ENCODE data around the gene ANGPTL4. TPM values are rescaled to one million over a fixed set of nuclear protein-coding genes. Genes with fewer than 3 reads are reported as not detected.
"Not testable (repeated sequence)": the region's sequence is repeated elsewhere in the genome, so short reads cannot be mapped to it uniquely, and the experiment has no call there.

ANGPTL4 gene
- total and polyA plus RNA-seq, 4 donors, result 10.1 to 45.1 (median 29.7) TPM

DNA sequence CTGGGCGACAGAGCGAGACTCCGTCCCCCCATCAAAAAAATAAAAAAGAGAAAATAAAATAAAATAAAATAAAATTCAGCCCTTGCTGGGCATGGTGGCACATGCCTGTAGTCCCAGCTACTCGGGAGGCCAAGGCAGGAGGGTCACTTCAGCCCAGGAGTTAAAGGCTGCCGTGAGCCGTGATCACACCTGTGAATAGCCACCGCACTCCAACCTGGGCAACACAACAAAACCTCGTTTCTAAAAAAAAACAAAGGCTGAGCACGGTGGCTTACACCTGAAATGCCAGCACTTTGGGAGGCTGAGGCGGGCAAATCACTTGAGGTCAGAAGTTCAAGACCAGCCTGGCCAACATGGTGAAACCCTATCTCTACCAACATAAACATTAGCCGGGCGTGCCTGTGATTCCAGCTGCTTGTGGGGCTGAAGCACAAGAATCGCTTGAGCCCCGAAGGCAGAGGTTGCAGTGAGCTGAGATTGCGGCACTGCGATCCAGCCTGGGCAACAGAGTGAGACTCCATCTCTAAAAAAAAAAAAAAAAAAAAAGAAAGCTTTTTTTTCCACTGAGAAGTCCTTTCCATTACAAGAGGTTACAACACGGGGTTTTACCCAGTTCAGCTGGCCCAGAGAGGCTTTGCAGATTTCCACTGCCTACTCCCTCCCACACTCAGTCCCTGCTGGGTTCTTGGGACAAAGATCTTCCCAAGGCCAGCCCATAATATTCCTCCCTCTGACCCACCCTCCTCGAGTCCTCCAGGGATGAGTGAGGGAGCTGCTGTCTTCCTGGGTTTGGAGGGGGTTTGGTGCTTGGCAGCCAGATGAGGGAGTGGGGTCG, 6.4 kb downstream of the ANGPTL4 start:
- no peak overlapping the region for H3K27ac ChIP-seq (ENCODE audit: low read depth in 1 of 2, low read length in 2 of 2)
- peak; percentile 56 for ATAC-seq (ENCODE audit: low FRiP score)

DNA sequence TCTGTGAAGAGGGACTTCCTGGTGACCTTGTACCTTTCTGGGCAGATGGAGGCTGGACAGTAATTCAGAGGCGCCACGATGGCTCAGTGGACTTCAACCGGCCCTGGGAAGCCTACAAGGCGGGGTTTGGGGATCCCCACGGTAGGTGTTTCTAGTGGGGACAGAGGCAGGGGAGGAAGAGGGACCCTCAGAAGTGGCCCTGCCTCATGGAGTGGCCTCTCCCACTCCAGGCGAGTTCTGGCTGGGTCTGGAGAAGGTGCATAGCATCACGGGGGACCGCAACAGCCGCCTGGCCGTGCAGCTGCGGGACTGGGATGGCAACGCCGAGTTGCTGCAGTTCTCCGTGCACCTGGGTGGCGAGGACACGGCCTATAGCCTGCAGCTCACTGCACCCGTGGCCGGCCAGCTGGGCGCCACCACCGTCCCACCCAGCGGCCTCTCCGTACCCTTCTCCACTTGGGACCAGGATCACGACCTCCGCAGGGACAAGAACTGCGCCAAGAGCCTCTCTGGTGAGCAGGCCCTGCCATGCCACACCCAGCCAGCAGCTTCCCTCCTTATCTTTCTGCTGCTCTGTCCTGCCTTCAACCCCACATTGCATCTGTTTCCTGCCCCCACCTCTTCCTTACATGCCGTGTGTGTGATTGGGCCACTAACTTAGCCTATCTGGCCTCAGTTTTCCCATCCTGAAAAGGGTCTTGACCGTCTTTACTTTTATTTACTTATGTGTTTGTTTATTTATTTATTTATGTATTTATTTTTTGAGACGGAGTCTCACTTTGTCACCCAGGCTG, 7.3 kb downstream of the ANGPTL4 start:
- no peaks in the 10 kb centered on the region for H3K9me3 ChIP-seq (ENCODE audit: control insufficient read depth, low read length)
- no peak overlapping the region for H3K27ac ChIP-seq (ENCODE audit: low read depth in 1 of 2, low read length in 2 of 2)
- intact Hi-C loops (cut with DNase I), result no loop called here
- DNase-seq (no peak), ATAC-seq (ENCODE audit: low FRiP score) (no peak)
- H3K4me1 ChIP-seq (ENCODE audit: control insufficient read depth in 1 of 2, insufficient read depth in 2 of 2, low read length in 2 of 2), result no peaks in the 10 kb centered on the region
- no peaks in the 10 kb centered on the region for H3K36me3 ChIP-seq (ENCODE audit: control insufficient read depth in 1 of 2, insufficient read depth in 2 of 2, low read length in 1 of 2)
- H3K4me3 ChIP-seq (ENCODE audit: low read length in 2 of 2), result no peak overlapping the region
- 92 to 93% methylated on average over 28 of the region's 28 CpGs for WGBS, 2 donors
- no peaks in the 10 kb centered on the region for H3K27me3 ChIP-seq (ENCODE audit: control insufficient read depth in 1 of 2, insufficient read depth in 2 of 2, low read length in 1 of 2)

More for the DNA sequence above, 6.4 kb downstream of the ANGPTL4 start:
- intact Hi-C loops (cut with DNase I), result no loop called here
- Histone ChIP-seq H3K36me3 (ENCODE audit: control insufficient read depth in 1 of 2, insufficient read depth in 2 of 2, low read length in 1 of 2) (no peaks in the 10 kb centered on the region), H3K4me1 (ENCODE audit: control insufficient read depth in 1 of 2, insufficient read depth in 2 of 2, low read length in 2 of 2) (no peaks in the 10 kb centered on the region), H3K9me3 (ENCODE audit: control insufficient read depth, low read length) (no peaks in the 10 kb centered on the region), H3K27me3 (ENCODE audit: control insufficient read depth in 1 of 2, insufficient read depth in 2 of 2, low read length in 1 of 2) (no peaks in the 10 kb centered on the region), H3K4me3 (ENCODE audit: low read length in 2 of 2) (no peak overlapping the region)
- DNase-seq, result no peak
- 89% methylated on average over 19 of the region's 19 CpGs for WGBS, 2 donors

DNA sequence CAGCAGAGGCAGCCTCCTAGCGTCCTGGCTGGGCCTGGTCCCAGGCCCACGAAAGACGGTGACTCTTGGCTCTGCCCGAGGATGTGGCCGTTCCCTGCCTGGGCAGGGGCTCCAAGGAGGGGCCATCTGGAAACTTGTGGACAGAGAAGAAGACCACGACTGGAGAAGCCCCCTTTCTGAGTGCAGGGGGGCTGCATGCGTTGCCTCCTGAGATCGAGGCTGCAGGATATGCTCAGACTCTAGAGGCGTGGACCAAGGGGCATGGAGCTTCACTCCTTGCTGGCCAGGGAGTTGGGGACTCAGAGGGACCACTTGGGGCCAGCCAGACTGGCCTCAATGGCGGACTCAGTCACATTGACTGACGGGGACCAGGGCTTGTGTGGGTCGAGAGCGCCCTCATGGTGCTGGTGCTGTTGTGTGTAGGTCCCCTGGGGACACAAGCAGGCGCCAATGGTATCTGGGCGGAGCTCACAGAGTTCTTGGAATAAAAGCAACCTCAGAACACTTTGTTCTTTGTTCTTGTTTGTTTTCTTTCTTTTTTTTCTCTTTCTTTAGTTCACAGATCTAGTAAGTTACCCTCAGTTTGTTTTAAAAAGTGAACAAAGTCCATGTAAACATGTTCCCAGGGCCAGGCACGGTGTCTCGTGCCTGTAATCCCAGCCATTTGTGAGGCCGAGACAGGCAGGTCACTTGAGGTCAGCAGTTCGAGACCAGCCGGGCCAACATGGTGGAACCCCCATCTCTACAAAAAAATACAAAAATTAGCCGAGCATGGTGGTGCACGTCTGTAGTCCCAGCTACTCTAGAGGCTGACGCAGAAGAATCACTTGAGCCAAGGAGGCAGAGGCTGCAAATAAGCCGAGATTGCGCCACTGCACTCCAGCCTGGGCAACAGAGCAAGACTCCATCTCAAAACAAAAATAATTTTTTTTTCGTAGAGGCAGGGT, 10.2 kb downstream of the ANGPTL4 start:
- Histone ChIP-seq H3K4me3 (ENCODE audit: low read length in 2 of 2) (no peak overlapping the region), H3K36me3 (ENCODE audit: control insufficient read depth in 1 of 2, insufficient read depth in 2 of 2, low read length in 1 of 2) (no peaks in the 10 kb centered on the region), H3K9me3 (ENCODE audit: control insufficient read depth, low read length) (no peaks in the 10 kb centered on the region), H3K4me1 (ENCODE audit: control insufficient read depth in 1 of 2, insufficient read depth in 2 of 2, low read length in 2 of 2) (no peaks in the 10 kb centered on the region), H3K27me3 (ENCODE audit: control insufficient read depth in 1 of 2, insufficient read depth in 2 of 2, low read length in 1 of 2) (no peaks in the 10 kb centered on the region), H3K27ac (ENCODE audit: low read depth in 1 of 2, low read length in 2 of 2) (no peak overlapping the region)
- ATAC-seq (ENCODE audit: low FRiP score) (peak; percentile 49), DNase-seq (peak in 1 of 2 donors; percentile 40)
- WGBS, 2 donors, result 80 to 83% methylated on average over 26 of the region's 26 CpGs
- intact Hi-C loops (cut with DNase I), result no loop called here

DNA sequence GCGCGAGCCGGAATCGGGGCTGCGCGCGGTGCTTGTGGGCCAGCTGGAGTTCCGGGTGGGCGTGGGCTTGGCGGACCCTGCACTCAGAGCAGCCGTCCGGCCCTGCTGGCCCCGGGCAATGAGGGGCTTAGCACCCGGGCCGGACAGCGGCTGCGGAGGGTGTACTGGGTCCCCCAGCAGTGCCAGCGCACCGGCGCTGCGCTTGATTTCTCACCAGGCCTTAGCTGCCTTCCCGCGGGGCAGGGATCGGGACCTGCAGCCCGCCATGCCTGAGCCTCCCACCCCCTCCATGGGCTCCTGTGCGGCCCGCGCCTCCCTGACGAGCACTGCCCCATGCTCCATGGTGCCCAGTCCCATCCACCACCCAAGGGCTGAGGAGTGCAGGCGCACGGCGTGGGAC, 11.8 kb downstream of the ANGPTL4 start:
- WGBS, 2 donors, result 97% methylated on average over 29 to 32 of the region's 32 CpGs

DNA sequence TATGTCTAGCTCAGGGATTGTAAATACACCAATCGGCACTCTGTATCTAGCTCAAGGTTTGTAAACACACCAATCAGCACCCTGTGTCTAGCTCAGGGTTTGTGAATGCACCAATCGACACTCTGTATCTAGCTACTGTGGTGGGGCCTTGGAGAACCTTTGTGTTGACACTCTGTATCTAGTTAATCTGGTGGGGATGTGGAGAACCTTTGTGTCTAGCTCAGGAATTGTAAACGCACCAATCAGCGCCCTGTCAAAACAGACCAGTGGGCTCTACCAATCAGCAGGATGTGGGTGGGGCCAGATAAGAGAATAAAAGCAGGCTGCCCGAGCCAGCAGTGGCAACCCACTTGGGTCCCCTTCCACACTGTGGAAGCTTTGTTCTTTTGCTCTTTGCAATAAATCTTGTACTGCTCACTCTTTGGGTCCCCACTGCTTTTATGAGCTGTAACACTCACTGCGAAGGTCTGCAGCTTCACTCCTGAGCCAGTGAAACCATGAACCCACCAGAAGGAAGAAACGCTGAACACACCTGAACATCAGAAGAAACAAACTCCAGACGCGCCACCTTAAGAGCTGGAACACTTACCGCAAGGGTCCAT, 12.5 kb downstream of the ANGPTL4 start:
- WGBS, 2 donors, result 91 to 93% methylated on average over 9 to 10 of the region's 10 CpGs
- H3K36me3 ChIP-seq (ENCODE audit: control insufficient read depth in 1 of 2, insufficient read depth in 2 of 2, low read length in 1 of 2); H3K27me3 ChIP-seq (ENCODE audit: control insufficient read depth in 1 of 2, insufficient read depth in 2 of 2, low read length in 1 of 2); H3K4me3 ChIP-seq (ENCODE audit: low read length in 2 of 2); ATAC-seq (ENCODE audit: low FRiP score); H3K4me1 ChIP-seq (ENCODE audit: control insufficient read depth in 1 of 2, insufficient read depth in 2 of 2, low read length in 2 of 2); H3K27ac ChIP-seq (ENCODE audit: low read depth in 1 of 2, low read length in 2 of 2); DNase-seq; intact Hi-C loops (cut with DNase I); H3K9me3 ChIP-seq (ENCODE audit: control insufficient read depth, low read length): not testable (repeated sequence)

More for the DNA sequence above, 11.8 kb downstream of the ANGPTL4 start:
- ATAC-seq (ENCODE audit: low FRiP score); H3K4me1 ChIP-seq (ENCODE audit: control insufficient read depth in 1 of 2, insufficient read depth in 2 of 2, low read length in 2 of 2); H3K9me3 ChIP-seq (ENCODE audit: control insufficient read depth, low read length); intact Hi-C loops (cut with DNase I); H3K27me3 ChIP-seq (ENCODE audit: control insufficient read depth in 1 of 2, insufficient read depth in 2 of 2, low read length in 1 of 2); H3K36me3 ChIP-seq (ENCODE audit: control insufficient read depth in 1 of 2, insufficient read depth in 2 of 2, low read length in 1 of 2); H3K4me3 ChIP-seq (ENCODE audit: low read length in 2 of 2); H3K27ac ChIP-seq (ENCODE audit: low read depth in 1 of 2, low read length in 2 of 2): not testable (repeated sequence)
- DNase-seq, result peak in 1 of 2 donors; percentile 42

DNA sequence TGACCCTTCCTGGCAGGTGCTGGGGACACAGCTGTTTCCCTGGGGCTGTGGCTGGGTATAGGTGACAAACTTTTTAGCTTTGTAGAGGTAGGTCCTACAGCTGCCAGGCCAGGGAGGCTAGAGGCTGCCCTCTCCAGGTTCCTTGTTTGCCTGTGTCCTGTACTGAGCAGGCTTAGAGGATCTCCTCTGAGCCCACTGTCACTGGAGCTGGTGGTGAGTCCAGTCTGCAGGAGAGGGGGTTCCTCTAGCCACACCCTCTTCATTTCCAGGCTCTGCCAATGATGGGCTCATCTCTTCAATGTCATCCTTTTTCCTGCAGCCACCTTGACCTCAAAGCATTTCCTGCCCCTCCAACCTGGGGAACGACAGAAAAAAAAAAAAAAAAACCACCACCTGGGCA, 13.6 kb downstream of the ANGPTL4 start:
- intact Hi-C loops (cut with DNase I), result no loop called here
- Histone ChIP-seq H3K4me1 (ENCODE audit: control insufficient read depth in 1 of 2, insufficient read depth in 2 of 2, low read length in 2 of 2) (no peaks in the 10 kb centered on the region), H3K27ac (ENCODE audit: low read depth in 1 of 2, low read length in 2 of 2) (no peak overlapping the region), H3K27me3 (ENCODE audit: control insufficient read depth in 1 of 2, insufficient read depth in 2 of 2, low read length in 1 of 2) (no peaks in the 10 kb centered on the region), H3K36me3 (ENCODE audit: control insufficient read depth in 1 of 2, insufficient read depth in 2 of 2, low read length in 1 of 2) (no peaks in the 10 kb centered on the region), H3K4me3 (ENCODE audit: low read length in 2 of 2) (no peak overlapping the region), H3K9me3 (ENCODE audit: control insufficient read depth, low read length) (no peaks in the 10 kb centered on the region)
- DNase-seq (peak in 1 of 2 donors; percentile 12), ATAC-seq (ENCODE audit: low FRiP score) (no peak)
- WGBS, 2 donors, result 57 to 73% methylated on average over 1 of the region's 1 CpG

DNA sequence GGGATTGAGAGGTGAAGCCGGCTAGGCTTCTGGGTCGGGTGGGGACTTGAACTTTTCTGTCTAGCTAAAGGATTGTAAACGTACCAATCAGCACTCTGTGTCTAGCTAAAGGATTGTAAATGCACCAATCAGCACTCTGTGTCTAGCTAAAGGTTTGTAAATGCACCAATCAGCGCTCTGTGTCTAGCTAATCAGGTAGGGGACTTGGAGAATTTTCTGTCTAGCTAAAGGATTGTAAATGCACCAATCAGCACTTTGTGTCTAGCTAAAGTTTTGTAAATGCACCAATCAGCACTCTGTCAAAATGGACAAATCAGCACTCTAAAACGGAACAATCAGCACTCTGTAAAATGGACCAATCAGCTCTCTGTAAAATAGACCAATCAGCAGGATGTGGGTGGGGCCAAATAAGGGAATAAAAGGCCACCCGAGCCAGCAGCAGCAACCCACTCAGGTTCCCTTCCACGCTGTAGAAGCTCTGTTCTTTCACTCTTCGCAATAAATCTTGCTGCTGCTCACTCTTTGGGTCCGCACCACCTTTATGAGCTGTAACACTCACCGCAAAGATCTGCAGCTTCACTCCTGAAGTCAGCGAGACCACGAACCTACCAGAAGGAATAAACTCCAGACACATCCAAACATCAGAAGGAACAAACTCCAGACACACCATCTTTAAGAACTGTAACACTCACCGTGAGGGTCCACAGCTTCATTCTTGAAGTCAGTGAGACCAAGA, 15.4 kb downstream of the ANGPTL4 start:
- H3K27me3 ChIP-seq (ENCODE audit: control insufficient read depth in 1 of 2, insufficient read depth in 2 of 2, low read length in 1 of 2); H3K4me3 ChIP-seq (ENCODE audit: low read length in 2 of 2); DNase-seq; H3K36me3 ChIP-seq (ENCODE audit: control insufficient read depth in 1 of 2, insufficient read depth in 2 of 2, low read length in 1 of 2); intact Hi-C loops (cut with DNase I); H3K4me1 ChIP-seq (ENCODE audit: control insufficient read depth in 1 of 2, insufficient read depth in 2 of 2, low read length in 2 of 2); H3K27ac ChIP-seq (ENCODE audit: low read depth in 1 of 2, low read length in 2 of 2); H3K9me3 ChIP-seq (ENCODE audit: control insufficient read depth, low read length); ATAC-seq (ENCODE audit: low FRiP score): not testable (repeated sequence)
- 94 to 96% methylated on average over 13 of the region's 13 CpGs for WGBS, 2 donors
